Activated T-helper 1 cell treated with Interleukin-2 at 50 U/mL for 16 hours (primary cell): ENCODE measurements around the gene PDE8A.

Experiments used
- DNase-seq: peaks from one replicate; pipeline ENCODE4 v3.0.0-alpha.2; 2020; ENCODE audit warnings: low read depth

PDE8A gene

GRCh38 chr15:85035980-85036379 lies 54.3 kb downstream of the PDE8A start:
- no peak for DNase-seq

GRCh38 chr15:85036716-85037115 lies 55.1 kb downstream of the PDE8A start:
- DNase-seq: no peak

- DNase-seq: no peak
Measured at GRCh38 chr15:85037641-85038040, 56.0 kb downstream of the PDE8A start.

- DNase-seq: no peak
Measured at GRCh38 chr15:85041230-85041629, 59.6 kb downstream of the PDE8A start.

- DNase-seq: peak; percentile 6
Measured at GRCh38 chr15:85044251-85044853, 62.7 kb downstream of the PDE8A start.

- DNase-seq: no peak
Measured at GRCh38 chr15:85044894-85045293, 63.2 kb downstream of the PDE8A start.

GRCh38 chr15:85045615-85046014 lies 64.0 kb downstream of the PDE8A start:
- DNase-seq: no peak

- no peak for DNase-seq
Measured at GRCh38 chr15:85047271-85047948, 65.8 kb downstream of the PDE8A start.

GRCh38 chr15:85048430-85048829 lies 66.8 kb downstream of the PDE8A start:
- DNase-seq: no peak

- no peak for DNase-seq
Measured at GRCh38 chr15:85049805-85050204, 68.1 kb downstream of the PDE8A start.

GRCh38 chr15:85059734-85060133 lies 78.1 kb downstream of the PDE8A start:
- no peak for DNase-seq

- no peak for DNase-seq
Measured at GRCh38 chr15:85062560-85062959, 80.9 kb downstream of the PDE8A start.

GRCh38 chr15:85063088-85063487 lies 81.4 kb downstream of the PDE8A start:
- no peak for DNase-seq

GRCh38 chr15:85063522-85064079 lies 81.9 kb downstream of the PDE8A start:
- DNase-seq: no peak

- no peak for DNase-seq
Measured at GRCh38 chr15:85064710-85065109, 83.1 kb downstream of the PDE8A start.

GRCh38 chr15:85071061-85071460 lies 89.4 kb downstream of the PDE8A start:
- no peak for DNase-seq

- DNase-seq: no peak
Measured at GRCh38 chr15:85071504-85071903, 89.8 kb downstream of the PDE8A start.

GRCh38 chr15:85072917-85073316 lies 91.3 kb downstream of the PDE8A start:
- DNase-seq: no peak

GRCh38 chr15:85073556-85074194 lies 92.0 kb downstream of the PDE8A start:
- DNase-seq: no peak

GRCh38 chr15:85086855-85087254 lies 105.2 kb downstream of the PDE8A start:
- no peak for DNase-seq

GRCh38 chr15:85088300-85088699 lies 106.6 kb downstream of the PDE8A start:
- DNase-seq: no peak

GRCh38 chr15:85089929-85090597 lies 108.4 kb downstream of the PDE8A start:
- no peak for DNase-seq

- DNase-seq: no peak
Measured at GRCh38 chr15:85091990-85092389, 110.3 kb downstream of the PDE8A start.
